SH-SY5Y (cell line): ENCODE data around the gene PDE1C.

Experiments used
- GATA2 ChIP-seq: IDR thresholded peaks from 2 replicates; pipeline ENCODE4 v1.6.1; 2011; ENCODE audit warnings: mild to moderate bottlenecking, low read depth, low read length
- GATA3 ChIP-seq: IDR thresholded peaks from 2 replicates; pipeline ENCODE4 v1.6.1; 2011; ENCODE audit warnings: low read depth, mild to moderate bottlenecking, low read length, moderate library complexity

DNA sequence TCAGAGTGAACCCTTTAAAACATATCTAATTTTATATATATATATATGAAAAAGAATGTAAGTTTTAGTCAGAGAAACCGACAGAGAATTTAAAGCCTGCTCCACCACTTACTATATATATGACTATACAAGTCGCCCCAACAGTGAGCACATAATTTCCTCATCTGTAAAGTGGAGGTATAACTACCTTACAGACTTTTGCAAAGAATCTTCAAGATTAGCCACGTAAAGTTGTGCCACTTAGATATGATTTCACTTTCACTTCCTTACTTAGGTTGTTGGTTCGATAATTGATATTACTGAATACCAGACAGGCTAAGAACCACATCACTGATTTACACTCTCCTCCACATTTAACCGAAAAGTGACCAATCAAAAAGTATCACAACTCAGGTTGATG, 94.7 kb downstream of the PDE1C start:
- TF ChIP-seq GATA3 = no peak
- TF ChIP-seq GATA2 = no peak
